ENCODE data around the gene CACNA1F.

Gene CACNA1F

DNA sequence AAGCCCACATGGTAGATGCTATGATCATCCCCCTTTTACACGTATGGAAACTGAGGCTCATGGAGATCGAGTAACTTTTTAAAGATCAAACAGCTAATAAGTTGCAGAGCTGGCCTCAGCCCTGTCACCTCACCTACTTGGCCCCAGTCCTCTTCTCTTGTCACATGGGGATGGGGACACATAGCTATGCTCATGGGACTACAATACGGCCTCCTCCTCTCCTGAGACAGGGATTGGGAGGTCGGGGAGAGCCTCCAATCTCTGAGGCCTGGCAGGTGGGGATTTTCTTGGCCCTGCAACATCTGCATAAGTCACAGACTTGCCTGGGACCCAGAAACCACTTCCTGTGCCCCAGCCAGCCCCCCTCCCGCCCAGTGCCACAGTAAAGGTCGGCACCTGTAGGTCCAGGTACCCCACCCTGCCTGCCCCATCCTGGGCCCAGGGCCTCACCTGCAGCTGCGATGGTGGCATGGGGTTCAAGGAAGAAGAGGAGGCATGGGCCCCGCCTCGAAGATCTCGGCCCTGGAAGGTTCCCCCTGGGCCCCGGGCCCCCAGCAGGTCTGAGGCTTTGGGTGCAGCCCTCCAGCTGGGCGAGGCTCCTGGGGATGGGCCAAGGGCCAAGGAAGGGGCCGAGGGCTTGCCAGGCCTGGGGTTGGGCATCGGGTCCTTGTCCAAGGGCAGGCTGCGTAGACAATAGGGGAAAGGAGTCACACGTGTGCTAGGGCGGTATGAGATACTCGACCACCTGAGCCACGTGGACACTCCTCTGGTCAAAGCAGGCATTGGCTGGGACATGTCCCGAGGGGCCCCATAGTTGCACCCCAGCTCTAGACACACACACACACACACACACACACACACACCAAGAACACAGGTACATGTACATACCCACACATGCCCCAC is 25.0 kb upstream of the CACNA1F start:
- no peak for DNase-seq (ENCODE audit: low read depth in 1 of 2, low spot score in 1 of 2)

DNA sequence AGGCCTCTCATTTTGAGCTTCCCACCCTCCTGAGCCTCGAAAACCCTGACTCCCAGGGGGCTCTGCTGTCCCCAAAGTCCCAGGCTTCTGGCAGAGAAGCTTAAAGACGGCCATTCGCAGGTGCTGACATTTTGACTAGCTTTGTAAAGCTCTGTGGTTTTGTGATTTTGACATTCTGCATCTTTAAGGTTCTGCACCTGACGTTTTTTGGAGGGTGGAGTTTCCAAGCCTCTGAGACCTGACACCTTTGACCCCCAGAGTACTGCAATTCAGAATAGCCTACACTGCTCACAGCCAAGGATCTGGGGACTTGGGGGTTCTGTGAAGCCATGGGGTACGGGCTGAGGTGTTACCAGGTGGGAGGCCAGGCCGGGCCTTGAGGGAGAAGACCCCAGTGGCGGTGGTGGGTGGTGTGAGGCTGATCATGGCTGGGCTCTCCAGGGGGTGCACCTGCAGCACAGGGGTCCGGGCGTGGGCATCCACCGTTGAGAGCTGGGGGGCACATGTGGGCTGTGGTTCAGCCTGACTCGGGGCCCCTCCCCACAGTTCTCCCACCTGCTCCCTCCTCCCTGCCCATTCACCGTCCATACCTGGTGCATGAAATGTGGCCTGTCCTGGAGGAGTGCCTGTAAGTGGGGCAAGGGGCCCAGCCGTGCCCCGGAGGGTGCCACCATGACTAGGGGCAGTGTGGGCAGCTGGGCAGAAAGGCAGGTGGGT is 24.1 kb upstream of the CACNA1F start:
- no peak for DNase-seq (ENCODE audit: low read depth in 1 of 2, low spot score in 1 of 2)

DNA sequence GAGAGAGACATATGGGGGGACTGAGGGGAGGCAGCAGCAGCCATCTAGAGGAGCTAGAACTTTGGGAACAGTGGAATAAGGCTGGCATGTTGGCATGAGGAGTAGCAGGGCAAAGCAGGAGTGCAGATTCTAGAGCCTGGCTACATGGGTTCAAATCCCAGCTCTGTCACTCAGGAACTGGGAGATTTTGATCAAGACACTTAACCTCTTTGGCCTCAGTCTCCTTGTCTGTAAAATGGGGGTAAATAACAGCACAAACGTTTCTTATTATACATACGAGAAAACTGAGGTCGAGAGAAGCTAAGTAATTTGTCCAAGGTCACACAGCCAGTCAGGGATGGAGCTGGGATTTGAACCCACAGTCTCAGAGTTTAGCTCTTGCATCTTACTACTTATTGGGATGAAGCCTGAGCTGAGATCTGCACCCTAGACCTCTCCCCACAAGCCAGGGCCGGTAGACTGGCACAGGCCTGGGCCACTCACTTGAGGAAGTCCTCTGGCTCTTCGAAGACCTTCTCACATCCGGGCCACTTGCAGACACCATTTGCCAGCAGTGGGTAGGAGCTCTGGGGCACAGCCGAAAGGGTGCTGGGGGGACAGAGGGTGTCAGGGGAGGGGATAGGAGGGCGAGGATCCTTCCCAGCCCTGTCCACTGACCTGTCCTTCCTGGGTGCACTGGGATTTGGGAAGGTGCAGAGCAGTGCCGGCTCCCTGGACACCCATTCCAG is 23.3 kb upstream of the CACNA1F start:
- DNase-seq (ENCODE audit: low read depth in 1 of 2, low spot score in 1 of 2), result no peak

DNA sequence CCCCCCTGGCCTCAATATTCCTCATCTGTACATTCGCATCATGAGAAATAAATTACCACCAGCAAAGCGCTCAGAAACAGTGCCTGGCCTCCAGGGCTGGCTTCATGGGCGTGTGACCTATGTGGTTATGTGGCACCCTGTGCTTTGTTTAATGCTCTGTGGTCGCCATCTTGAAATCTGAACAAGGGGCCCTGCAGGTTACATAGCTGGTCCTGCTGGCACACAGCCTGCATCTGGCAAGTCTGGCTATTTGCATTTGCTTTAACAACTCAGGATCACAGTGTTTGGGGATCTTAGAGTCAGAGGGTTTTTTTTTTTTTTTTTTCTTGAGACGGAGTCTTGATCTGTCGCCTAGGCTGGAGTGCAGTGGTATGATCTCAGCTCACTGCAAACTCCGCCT is 21.5 kb upstream of the CACNA1F start:
- DNase-seq (ENCODE audit: low read depth in 1 of 2, low spot score in 1 of 2), result no peak

DNA sequence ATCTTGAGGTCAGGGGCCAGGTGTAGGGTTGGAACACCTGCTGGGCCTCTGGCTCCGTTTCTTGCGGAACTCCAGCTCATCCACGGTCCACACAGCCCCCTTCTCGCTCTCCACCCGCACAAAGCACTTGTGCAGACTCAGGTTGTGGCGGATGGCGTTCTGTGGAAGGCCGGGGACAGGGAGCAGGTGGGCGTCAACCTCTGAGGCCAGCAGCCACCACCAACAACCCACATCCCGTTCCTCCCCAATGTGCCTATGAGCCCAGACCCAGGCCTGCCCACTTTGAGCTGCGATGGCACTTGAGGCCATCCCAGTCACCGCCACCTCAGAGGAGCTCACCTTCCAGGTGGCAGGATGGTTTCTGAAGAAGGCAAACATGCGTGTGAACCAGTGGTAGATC is 18.2 kb upstream of the CACNA1F start:
- DNase-seq (ENCODE audit: low read depth in 1 of 2, low spot score in 1 of 2), result no peak

DNA sequence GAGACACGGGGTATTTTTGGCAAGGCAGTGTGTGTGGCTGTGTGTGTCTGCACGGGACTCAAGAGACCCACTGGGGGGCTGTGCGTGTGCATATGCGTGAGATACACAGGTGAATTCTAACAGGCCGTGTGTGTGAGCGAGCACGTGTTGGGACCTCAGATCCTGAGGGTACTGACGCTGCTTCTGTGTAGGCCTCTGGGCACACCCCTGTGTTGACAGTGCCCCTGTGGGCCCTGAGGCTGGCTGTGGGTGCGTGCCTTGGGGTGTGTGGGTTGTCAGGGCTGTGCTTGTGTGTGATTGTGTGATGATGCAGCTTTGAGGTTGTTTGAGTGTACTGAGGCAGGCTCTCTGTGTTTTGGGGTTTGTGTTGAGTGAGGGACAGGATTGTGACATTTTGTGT is 17.4 kb upstream of the CACNA1F start:
- DNase-seq (ENCODE audit: low read depth in 1 of 2, low spot score in 1 of 2), result no peak

DNA sequence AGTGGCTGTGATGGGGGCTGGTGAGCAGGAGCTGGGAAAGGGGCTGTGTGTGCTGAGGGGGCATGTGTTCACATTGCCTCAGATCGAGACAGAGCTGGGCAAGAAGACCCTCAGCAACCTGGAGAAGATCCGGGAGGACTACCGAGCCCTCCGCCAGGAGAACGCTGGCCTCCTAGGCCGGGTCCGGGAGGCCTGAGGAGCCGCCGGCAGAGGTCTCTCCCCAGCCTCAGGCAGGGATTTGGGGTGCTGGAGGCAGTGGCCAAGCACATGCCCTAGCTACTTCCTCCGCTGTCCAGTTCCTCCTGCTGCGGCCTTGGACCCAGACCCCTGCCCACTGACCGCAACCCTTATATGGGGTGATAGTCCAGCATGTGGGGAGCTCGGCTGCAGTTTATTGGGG is 16.9 kb upstream of the CACNA1F start:
- DNase-seq (ENCODE audit: low read depth in 1 of 2, low spot score in 1 of 2), result no peak

DNA sequence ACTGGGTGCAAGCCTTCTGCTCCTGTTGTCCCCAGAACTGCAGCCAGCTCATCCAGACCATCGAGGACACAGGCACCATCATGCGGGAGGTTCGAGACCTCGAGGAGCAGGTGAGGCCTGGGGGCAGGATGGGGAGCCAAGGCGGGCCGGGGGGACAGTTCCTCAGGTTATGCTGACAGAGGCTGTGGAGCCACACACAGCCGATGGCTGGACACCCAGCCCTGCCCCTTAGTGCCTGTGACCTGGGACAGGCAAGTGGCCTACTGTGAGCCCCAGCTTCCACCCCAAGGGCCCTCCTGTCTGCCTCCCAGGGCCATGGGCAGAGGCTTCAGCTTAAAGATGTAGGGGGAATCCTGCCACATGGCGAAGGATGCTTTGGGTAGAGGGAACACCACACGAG is 16.5 kb upstream of the CACNA1F start:
- no peak for DNase-seq (ENCODE audit: low read depth in 1 of 2, low spot score in 1 of 2)

DNA sequence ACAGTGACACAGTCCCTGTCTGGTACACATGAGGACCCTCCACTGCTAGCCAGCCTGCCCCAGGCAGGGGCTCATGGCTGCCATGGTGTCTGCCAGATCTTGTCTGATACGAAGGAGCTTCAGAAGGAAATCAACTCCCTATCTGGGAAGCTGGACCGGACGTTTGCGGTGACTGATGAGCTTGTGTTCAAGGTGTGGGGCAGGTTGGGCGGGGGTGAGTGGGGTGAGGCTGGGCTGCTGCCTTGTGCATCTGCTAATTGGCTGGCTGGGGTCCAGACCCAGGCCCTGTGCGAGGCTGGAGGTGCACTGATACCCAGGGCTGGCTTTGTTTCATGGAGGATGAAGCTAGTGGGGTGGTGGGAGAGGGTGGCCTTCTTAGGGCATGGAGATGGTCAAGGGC is 15.9 kb upstream of the CACNA1F start:
- no peak for DNase-seq (ENCODE audit: low read depth in 1 of 2, low spot score in 1 of 2)

DNA sequence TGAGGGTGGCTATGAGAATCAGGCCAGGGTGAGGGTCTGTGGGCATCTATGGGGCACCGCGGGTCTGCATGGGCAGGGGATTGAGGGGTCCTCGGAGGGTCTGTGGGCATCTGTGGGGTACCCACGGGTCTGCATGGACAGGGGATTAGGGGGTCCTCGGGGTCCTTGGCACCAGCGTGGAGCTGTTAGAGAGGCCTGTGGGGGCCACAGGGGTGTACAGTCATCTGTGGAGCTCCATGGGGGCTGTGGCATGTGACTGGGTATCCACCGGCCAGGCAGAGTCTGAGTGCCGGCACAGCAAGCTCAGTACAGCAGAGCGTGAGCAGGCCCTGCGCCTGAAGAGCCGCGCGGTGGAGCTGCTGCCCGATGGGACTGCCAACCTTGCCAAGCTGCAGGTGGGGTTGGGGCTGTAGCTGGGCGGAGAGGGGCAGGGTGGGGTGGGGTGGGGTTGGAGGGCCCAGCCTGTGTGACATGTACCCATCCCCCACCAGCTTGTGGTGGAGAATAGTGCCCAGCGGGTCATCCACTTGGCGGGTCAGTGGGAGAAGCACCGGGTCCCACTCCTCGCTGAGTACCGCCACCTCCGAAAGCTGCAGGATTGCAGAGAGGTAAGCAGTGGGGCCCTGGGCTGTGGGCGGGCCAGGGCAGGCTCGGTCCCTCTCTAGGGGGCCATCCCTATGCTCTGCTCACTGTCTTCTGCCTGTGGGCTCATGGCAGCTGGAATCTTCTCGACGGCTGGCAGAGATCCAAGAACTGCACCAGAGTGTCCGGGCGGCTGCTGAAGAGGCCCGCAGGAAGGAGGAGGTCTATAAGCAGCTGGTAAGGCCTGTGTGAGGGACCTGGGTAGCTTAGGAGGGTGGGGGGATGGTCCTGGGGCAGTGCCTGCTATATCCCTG is 15.0 kb upstream of the CACNA1F start:
- DNase-seq (ENCODE audit: low read depth in 1 of 2, low spot score in 1 of 2), result no peak

DNA sequence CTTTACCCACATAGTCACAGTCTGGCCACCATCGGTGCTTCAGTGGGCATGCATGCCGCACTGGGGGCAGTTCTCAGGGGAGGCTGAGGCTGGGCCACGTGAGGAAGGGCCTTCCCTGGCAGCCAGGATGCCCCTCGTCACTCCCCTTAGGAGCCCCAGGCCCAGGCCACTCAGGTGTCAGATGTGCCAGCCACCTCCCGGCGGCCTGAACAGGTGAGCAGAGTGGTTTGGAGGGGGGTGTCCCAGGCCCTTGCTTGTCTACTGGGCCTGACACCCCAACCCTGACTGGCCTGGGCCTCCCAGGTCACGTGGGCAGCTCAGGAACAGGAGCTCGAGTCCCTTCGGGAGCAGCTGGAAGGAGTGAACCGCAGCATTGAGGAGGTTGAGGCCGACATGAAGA is 14.2 kb upstream of the CACNA1F start:
- no peak for DNase-seq (ENCODE audit: low read depth in 1 of 2, low spot score in 1 of 2)

DNA sequence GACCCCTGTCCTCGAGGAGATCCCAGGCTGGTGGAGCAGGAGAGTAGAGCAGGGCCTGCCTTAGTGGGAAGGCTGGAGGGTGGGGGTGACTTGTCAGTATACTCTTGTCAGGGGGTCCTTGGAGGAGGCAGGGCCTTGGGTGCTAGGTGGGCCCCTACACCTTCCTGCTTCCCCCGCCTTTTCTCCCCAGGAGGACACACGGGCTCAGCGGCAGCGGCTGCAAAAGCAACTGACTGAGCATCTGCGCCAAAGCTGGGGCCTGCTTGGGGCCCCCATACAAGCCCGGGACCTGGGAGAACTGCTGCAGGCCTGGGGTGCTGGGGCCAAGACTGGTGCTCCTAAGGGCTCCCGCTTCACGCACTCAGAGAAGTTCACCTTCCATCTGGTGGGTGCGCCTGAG is 13.4 kb upstream of the CACNA1F start:
- no peak for DNase-seq (ENCODE audit: low read depth in 1 of 2, low spot score in 1 of 2)

DNA sequence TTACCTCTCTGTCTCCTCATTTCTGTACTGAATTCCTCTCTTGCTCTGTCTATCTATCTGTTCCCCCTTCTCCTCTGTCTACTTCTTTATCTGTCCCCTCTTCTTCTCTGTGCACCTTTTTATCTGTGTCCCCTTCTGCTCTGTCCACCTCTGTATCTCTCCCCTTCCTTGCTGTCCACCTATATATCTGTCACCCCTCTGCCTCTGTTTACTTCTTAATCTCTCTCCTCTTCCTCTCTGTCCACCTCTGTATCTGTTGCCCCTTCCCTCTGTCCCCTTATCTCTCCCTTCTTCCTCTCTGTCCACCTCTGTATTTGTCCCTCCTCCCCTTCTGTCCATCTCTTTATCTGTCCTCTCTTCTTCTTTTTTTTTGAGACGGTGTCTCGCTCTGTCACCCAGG is 11.1 kb upstream of the CACNA1F start:
- no peak for DNase-seq (ENCODE audit: low read depth in 1 of 2, low spot score in 1 of 2)

DNA sequence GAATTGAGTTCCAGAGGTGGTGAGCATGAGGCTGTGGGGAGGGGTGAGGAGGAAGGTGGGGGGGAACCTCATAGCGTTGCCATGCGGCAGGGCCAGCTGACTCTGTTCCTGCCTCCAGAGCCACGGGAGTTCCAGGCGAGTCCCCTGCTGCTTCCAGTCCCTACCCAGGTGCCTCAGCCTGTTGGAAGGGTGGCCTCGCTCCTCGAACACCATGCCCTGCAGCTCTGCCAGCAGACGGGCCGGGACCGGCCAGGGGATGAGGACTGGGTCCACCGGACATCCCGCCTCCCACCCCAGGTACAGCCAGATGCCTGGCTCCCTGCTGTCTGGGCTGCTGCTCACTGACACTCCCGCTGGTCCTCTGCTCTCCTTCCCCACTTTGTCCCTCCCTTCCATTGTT is 10.0 kb upstream of the CACNA1F start:
- DNase-seq (ENCODE audit: low read depth in 1 of 2, low spot score in 1 of 2), result no peak

DNA sequence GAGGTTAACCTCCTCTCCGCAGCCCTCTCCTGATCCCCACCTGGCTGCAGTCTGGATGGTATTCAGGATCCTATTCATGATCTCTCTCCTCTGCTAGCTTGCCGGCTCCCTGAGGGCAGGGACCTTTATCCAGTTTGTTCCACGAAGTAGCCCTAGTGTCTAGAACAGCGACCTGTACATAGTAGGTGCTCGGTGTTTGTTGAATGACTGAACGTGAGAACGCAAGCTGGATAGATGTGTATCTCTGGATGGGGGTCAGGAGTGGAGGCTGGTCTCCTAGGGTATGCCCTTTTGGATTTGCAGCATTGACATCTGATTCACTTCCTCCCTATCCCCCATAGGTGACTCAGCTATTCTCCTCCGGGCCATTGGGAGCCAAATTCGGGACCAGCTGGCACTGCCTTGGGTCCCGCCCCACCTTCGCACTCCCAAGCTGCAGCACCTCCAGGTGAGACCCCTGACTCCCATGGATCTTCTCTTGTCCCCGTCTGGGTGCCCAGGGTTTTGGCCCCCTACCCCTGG is 9.5 kb upstream of the CACNA1F start:
- DNase-seq (ENCODE audit: low read depth in 1 of 2, low spot score in 1 of 2), result no peak

DNA sequence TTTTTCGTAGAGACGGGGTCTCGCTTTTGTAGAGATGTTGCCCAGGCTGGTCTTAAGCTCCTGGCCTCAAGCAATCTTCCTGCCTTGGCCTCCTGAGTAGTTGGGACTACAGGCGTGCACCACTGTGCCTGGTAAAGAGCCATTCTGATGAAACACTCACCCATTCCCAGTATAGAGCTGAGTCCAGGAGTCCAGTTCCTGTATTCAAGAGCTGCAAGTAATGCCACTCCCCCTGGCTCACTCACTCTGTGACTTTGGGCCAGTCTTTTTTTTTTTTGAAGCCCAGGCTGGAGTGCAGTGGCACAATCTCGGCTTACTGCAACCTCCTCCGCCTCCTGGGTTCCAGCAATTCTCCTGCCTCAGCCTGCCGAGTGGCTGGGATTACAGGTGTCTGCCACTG is 5.6 kb upstream of the CACNA1F start:
- no peak for DNase-seq (ENCODE audit: low read depth in 1 of 2, low spot score in 1 of 2)

DNA sequence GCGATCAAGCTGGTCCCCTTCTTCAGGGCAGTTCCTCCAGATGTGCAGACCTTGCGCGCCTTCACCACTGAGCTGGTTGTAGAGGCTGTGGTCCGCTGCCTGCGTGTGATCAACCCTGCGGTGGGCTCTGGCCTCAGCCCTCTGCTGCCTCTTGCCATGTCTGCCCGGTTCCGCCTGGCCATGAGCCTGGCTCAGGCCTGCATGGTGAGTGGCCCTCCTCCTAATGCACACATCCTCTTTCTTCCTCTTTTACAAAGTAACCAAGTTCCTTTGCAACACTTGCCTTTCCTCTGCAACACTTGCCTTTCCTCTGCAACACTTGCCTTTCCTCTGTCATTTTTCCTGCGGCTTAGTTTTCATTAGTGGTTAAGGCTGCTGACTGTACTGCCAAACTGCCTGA is 3.9 kb upstream of the CACNA1F start:
- DNase-seq (ENCODE audit: low read depth in 1 of 2, low spot score in 1 of 2), result no peak

DNA sequence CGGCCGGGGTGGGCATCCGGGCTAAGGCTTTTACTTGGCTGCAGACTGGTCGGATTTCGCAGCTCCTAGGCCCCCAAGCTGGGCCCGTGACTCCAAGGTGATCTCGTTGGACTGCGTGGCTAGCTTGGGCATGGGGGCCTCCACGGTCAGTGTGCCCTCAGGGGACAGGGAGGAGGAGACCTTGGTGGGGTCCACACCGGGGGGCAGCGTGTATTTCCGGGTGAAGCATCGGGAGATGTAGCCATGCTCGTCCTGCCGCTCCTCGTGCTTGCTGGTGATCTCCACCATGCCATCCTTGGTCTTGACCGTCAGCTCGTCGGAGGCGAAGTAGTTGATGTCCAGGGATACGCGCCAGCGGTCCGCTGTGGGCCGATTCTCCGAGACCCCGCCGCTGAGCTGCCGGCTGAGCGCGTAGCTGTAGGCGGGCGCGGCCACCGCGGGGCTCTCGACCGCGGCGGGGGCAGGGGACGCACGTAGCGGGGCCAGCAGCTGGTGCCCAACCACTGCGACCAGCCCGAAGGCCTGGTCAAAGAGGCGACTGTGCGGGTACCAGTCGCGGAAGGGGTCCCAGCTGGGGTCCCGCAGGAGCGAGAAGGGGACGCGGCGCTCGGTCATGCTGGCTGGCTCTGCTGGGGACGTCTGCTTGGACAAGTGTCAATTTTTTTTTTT is 881 bp upstream of the CACNA1F start:
- no peak for DNase-seq (ENCODE audit: low read depth in 1 of 2, low spot score in 1 of 2)

DNA sequence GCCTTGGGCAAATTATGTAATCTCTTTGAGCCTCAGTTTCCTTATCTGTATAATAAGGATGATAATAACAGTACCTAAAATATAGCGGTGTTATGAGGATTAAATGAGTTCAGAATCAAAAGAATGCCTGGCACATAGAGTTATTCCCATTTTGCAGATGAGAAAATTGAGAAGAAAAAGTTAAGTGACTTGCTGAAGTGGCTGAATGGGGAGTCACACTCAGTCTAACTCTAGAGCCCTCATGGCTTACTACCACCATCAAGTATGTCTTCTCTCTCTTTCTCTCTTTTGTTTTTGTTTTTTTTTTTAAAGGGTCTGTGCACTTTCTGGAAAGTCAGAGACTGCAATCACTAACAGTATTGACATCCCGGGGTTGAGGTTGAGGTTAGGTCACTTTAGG is 615 bp downstream of the CACNA1F start:
- DNase-seq (ENCODE audit: low read depth in 1 of 2, low spot score in 1 of 2), result no peak

DNA sequence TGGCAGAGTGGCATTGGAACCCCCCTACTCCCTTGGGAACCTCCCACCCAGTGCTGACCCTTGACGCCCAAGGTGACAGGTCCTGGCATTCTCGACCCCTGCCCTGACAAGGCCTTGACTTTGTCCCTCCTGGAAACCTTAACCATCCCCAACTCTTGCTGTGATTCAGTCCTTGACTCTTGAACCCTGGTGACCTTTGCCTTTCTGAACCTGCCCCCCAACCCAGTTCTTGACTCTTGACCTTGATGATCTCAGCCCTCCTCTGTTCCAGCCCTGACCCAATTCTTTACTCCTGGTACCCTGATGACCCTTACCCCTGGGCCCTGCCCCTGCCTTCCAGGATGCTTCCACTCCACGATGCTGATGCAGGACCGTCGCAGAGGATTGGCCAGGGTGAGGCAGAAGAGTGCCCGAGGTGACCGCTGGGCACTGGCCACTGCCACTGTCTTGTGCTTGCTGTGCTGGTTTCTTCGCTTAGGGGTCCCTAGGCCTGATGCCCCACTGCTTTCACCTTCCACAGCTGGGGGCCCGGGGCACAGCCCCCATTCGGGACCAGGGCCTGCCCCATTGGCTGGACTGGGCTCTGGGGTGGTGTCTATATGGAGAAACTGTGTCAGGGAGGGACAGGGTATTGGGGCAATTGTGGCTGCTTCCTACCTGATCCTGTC is 1.7 kb downstream of the CACNA1F start:
- DNase-seq (ENCODE audit: low read depth in 1 of 2, low spot score in 1 of 2), result no peak
